Occipital lobe (tissue), 2 donors: ENCODE data around the gene RPA1. TPM values are rescaled to one million over a fixed set of nuclear protein-coding genes. Genes with fewer than 3 reads are reported as not detected.

Experiments
- DNase-seq: peaks from one replicate; lab custom pipeline; 2025; lab: John Stamatoyannopoulos, UW
- total RNA-seq: library from RNA; depleted of rRNA; stranded (reverse); fragments of >200 nt; gene quantifications from one replicate; pipeline ENCODE4 v1.2.3, GENCODE V29; 2014

The RPA1 gene
- total RNA-seq, 1 donor from 2014 or later, result 16.4 TPM

DNA sequence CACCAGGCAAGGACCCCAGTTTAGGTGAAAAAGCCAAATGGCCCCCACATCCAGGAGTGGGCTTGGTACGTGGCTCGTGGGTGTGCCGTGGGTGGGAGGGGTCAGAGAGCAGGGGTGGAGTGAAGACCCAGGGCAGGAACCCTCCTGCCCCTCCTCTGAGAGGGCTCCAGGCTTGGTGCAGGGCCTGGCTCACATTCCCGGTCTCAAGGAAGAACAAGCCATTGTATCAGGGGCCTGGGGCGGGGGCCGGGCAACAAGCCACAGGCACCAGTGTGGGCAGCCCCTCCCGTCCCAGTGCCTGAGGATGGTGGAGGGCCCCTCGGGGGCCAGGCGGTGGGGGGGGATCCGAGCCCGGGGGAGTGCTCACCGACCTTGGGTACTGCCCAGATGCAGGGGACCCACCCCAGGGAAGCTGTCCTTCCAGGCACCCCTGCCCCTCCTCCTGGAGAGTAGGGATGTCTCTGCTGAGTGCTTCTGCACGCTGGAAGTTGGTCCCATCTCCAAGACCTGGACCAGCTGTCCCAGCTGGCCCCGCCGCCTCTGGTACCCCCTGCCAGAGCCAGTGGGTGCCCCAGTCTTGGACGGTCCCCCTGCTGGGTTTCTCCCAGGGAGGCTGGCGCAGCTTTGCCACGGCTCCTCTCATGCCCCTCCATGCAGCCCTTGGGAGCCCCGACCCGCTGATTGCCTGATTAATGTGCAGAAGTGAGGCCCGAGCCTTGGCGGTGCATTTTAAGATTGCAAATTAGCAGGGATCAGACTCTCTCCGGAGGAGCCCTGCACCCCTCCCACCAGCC, 111.7 kb downstream of the RPA1 start:
- DNase-seq, result no peak

DNA sequence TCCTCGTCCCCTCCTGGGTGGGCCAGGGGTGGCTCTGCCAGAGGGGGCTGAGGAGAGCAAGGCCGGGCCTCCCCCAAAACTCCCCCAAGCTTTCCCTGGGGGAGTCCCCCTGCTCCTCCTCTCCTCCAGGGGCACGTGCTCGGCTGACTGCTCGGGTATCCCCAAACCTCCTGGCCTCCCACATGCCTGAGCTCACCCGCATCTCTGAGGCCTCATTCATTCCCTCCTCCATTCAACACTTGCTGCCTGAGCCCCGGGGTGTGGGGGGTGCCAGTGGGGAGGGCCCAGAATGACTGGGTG, 112.2 kb downstream of the RPA1 start:
- DNase-seq, result no peak

DNA sequence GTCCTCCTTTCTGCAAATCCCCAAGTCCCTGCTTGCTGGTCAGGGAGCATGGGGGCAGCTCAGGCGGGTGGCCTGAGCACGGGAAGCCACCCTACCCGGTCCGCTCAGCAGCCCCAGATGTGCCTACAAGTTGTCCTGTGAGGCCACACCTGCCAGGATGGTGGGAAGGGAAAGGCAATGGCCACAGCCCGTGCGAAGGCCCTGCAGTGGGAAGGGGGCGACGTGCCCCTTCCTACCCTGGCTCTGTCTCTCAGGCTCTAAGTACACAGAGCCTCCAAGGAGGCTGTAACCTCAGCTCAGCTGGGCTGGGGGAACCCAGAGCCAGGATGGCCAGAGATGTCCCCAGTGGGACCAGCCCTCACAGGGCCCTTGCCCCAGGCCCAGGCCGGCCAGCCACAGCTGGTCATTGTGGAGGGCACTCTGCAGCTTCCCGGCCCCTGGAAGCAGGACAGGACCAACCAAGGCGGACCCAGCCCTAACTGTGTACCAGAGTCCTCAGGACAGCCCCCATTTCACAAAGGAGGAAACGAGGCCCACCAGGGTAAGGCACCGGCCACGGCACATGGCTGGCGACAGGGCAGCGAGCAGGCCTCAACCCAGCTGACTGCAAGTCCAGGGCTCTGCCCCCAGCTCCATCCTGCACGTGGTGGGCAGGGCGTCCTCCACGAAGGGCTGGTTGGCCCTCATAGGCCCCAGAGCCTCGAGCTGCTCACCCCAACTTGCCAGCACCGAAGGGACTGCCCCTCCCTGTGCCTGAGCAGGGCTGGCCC, 113.0 kb downstream of the RPA1 start:
- DNase-seq, result no peak

DNA sequence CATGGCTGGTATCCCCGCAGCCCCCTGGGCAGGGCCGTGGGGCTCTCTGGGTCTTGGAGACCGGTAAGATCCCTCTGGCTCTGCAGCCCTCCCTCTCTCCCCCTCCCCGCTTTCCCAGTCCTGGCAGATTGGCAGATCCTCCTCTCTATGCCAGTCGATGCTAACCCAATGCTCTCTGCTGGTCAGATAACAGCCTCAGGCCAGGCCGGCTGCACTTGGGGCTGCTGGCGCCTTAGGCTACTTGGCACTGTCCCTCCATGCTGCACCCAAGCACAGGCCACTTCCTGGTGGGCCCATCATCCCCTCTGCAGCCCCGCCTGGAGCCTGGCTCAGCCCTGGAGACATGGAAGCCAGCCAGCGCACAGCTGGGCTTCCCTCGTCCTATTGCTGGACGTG, 113.6 kb downstream of the RPA1 start:
- no peak for DNase-seq

DNA sequence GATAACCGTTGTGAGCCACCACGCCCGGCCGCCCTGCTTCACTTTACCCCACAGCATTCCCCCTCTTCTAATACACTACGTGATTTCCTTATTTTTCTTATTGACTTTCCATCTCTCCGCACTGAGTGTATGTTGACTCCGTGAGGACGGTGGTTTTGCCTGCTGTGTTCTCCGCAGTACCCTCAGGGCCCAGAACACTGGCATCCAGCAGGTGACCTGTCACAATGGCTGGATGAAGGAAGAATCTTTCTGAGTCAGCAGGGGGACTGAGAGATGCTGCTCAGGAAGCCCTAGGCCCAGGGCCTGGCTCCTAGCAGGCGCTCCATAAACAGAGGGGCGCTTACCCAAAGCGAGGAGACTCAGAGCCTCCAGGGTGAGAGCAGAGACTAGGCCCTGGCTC, 115.8 kb downstream of the RPA1 start:
- DNase-seq, result no peak

DNA sequence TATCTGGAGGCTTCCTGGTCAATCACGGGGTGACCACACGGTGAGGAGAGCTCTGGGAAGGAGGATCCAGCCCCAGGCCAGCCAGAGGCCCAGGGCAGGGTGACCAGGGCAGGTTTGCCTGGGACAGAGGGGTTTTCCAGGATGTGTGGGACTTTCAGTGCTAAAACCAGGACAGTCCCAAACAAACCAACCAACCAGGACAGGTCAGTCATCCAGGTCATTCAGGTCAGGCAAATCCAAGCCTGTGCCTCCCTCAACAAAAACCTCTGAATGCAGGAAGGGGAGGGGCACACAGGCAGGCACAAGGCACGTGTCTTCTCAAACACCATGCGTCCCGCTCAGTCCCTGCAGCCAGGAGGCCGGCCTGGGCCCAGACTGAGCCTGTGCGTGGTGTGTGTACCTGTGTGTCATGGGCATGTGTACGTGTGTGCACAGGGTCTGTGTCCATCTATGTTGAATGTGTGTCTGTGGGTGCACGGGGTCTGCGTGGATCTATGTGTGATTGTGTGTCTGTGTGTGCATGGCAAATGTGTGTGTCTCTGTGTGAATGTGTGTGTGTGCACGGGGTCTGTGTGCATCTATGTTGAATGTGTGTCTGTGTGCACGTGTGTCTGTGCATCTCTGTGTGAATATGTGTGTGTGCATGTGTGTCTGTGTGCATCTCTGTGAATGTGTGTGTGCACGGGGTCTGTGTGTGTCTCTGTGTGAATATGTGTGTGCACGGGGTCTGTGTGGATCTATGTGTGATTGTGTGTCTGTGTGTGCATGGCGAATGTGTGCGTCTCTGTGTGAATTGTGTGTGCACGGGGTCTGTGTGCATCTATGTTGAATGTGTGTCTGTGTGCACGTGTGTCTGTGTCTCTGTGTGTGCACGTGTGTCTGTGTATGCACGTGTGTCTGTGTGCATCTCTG, 116.5 kb downstream of the RPA1 start:
- DNase-seq, result no peak

DNA sequence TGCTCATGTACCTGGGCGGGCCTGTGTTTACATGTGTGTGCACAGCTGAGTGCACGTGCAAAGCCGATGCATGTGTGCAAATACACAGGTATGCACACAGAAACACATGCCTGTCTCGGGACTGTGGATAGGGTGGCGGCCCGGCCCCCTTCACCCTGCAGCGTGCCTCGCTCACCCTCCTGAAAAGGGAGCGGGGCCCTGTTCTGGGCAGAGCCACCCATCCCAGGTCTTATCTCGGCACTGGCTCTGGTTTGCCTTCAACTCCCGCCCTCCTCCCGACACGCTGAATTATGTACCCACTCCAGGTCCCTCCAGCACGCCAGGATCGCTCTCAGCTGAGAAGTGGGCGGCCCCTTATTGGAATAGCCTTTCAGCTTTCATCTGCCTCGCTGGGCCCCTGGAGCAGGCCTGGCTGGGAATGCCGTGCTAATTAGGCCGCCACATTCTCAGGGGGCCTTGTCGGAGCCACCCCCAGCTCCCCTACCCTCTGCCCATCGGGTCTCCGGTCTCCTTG, 117.5 kb downstream of the RPA1 start:
- no peak for DNase-seq

DNA sequence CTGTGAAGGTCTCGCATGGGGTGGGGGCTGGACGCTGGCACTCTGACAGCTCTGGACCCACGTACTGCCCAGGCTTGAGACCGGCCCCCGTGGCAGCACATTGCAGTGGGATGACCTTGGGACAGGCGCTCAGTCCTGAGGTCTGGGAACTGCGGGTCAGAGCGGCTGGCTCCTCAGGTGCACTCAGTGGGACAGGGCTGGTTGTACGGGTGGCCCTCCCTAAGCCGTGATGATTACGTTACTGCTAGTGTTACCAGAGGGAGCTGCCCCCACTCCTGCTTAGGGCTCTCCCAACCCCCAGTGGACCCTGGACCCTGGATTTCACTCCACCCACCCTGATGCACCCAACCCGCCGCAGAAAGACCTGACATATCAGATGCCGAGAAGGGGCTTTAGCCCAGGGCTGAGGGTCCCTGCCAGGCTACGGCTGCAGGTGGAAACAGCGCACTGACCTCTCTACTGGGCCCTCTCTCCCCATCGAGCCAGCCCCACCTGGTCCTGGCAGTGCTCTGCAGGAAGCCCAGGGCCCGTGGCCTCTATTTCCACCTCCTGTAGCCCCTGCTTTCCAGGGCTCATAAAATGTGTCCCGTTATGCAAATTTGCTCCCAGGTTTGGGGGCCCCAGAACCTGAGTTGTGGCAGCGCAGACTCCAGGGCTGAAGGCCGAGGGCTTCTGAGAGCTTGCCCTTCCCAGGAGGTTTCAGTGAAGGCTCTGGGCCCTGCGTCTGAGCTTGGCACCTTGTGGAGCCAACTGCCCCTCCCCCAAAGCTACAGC, 118.1 kb downstream of the RPA1 start:
- DNase-seq, result no peak

DNA sequence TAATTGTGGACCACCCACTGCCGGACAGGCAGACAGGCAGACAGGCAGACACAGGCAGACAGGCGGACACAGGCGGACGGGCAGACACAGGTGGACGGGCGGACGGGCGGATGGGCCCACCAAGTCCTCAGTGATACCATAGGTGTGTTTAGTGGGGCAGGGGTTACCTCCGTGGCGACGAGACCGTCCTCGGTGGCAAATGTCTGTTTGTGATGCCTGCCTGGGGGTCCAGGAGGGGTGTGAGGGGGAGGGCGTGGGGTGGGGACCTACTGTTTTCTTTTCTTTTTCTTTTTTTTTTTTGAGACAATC, 118.7 kb downstream of the RPA1 start:
- DNase-seq, result no peak

Other genes starting within 250 kb of the RPA1 start
- 15.1 TPM for gene SLC43A2, start 201.2 kb upstream of the RPA1 start, total RNA-seq
- 3.9 TPM for gene SCARF1, start 184.3 kb upstream of the RPA1 start, total RNA-seq
- gene RILP, start 180.1 kb upstream of the RPA1 start, total RNA-seq, result 1.4 TPM
- 71.1 TPM for gene PRPF8, start 145.1 kb upstream of the RPA1 start, total RNA-seq
- 0.47 TPM for gene TLCD2, start 119.6 kb upstream of the RPA1 start, total RNA-seq
- gene WDR81, start 105.3 kb upstream of the RPA1 start, total RNA-seq, result 10.8 TPM
- 0.16 TPM for gene SERPINF2, start 87.1 kb upstream of the RPA1 start, total RNA-seq
- 5.8 TPM for gene SERPINF1, start 67.9 kb upstream of the RPA1 start, total RNA-seq
- gene SMYD4, start 103 bp upstream of the RPA1 start, total RNA-seq, result 9.8 TPM
- gene RTN4RL1, start 195.3 kb downstream of the RPA1 start, total RNA-seq, result 25.0 TPM
- gene DPH1, start 200.1 kb downstream of the RPA1 start, total RNA-seq, result 20.7 TPM
- gene OVCA2, start 212.0 kb downstream of the RPA1 start, total RNA-seq, result 15.8 TPM
- 3.1 TPM for gene HIC1, start 225.1 kb downstream of the RPA1 start, total RNA-seq